Loucy (cell line): ENCODE data around the gene PIAS1.

ENCODE experiments used
- H2AFZ ChIP-seq: fragments of 200-600 bp; sonication (generic); 2 replicates; pipeline ENCODE4 v1.6.0; 2016; ENCODE audit warnings: antibody characterized with exemption, mild to moderate bottlenecking, low read length, moderate library complexity
- H3F3A ChIP-seq: fragments of 200-600 bp; 2 replicates; pipeline ENCODE4 v1.6.0; 2016; ENCODE audit warnings: antibody characterized with exemption, low read depth, mild to moderate bottlenecking
- H3K27me3 ChIP-seq: fragments of 200-600 bp; sonication (generic); 2 replicates; pipeline ENCODE4 v1.6.1; 2014; ENCODE audit warnings: low read length, mild to moderate bottlenecking; ENCODE audit not compliant: insufficient read depth, poor library complexity, severe bottlenecking
- H3K36me3 ChIP-seq: fragments of 200-600 bp; sonication (generic); 2 replicates; pipeline ENCODE4 v1.6.1; 2016; ENCODE audit warnings: low read length; ENCODE audit not compliant: insufficient read depth
- H3K4me1 ChIP-seq: fragments of 200-600 bp; sonication (generic); 2 replicates; pipeline ENCODE4 v1.5.1; 2014; ENCODE audit warnings: low read length, mild to moderate bottlenecking; ENCODE audit not compliant: insufficient read depth, poor library complexity, severe bottlenecking
- H3K4me2 ChIP-seq: fragments of 200-600 bp; sonication (generic); 2 replicates; pipeline ENCODE4 v1.6.0; 2014; ENCODE audit warnings: antibody characterized with exemption, low read length, low read depth, mild to moderate bottlenecking; ENCODE audit not compliant: poor library complexity, severe bottlenecking
- H3K4me3 ChIP-seq: fragments of 200-600 bp; sonication (generic); 2 replicates; pipeline ENCODE4 v1.5.1; 2014; ENCODE audit warnings: low read length, mild to moderate bottlenecking, mixed read lengths; ENCODE audit not compliant: poor library complexity, severe bottlenecking
- H3K79me2 ChIP-seq: fragments of 200-600 bp; sonication (generic); 2 replicates; pipeline ENCODE4 v1.6.1; 2014; ENCODE audit warnings: low read length; ENCODE audit not compliant: insufficient read depth
- H3K9ac ChIP-seq: fragments of 200-600 bp; sonication (generic); 2 replicates; pipeline ENCODE4 v1.6.0; 2014; ENCODE audit warnings: mild to moderate bottlenecking, low read depth, low read length, moderate library complexity; ENCODE audit not compliant: poor library complexity, severe bottlenecking
- H3K9me2 ChIP-seq: fragments of 200-600 bp; sonication (generic); replicated peaks from 2 replicates; pipeline ENCODE4 v1.6.1; 2016; ENCODE audit warnings: low read depth, low read length, mixed read lengths
- H3K9me3 ChIP-seq: fragments of 200-600 bp; sonication (generic); 2 replicates; pipeline ENCODE4 v1.6.1; 2014; ENCODE audit warnings: mild to moderate bottlenecking, antibody characterized with exemption, low read length, low read depth; ENCODE audit not compliant: insufficient read depth
- H4K20me1 ChIP-seq: fragments of 200-600 bp; sonication (generic); 2 replicates; pipeline ENCODE4 v1.6.0; 2014; ENCODE audit warnings: antibody characterized with exemption, low read length, mild to moderate bottlenecking; ENCODE audit not compliant: insufficient read depth, poor library complexity, severe bottlenecking
- CTCF ChIP-seq: fragments of 200-600 bp; sonication (generic); conservative IDR thresholded peaks from 2 replicates; pipeline ENCODE4 v1.5.1; 2014; ENCODE audit warnings: mild to moderate bottlenecking, antibody characterized with exemption, low read length
- EZH2phosphoT487 ChIP-seq: fragments of 200-600 bp; IDR thresholded peaks from 2 replicates; pipeline ENCODE4 v1.6.1; 2018; ENCODE audit warnings: antibody characterized with exemption, mild to moderate bottlenecking, moderate library complexity, borderline replicate concordance

The PIAS1 gene

GRCh38 chr15:68059630-68060029 lies 5.5 kb downstream of the PIAS1 start:
- Histone ChIP-seq H3K4me2 (no peak overlapping the region), H3K36me3 (no peaks in the 10 kb centered on the region), H4K20me1 (peaks cover 97% of the 10 kb centered on the region), H3K79me2 (peaks cover 99% of the 10 kb centered on the region), H3F3A (no peaks in the 10 kb centered on the region), H3K4me1 (peaks cover 55% of the 10 kb centered on the region), H3K4me3 (no peak overlapping the region), H2AFZ (no peak overlapping the region), H3K27me3 (no peaks in the 10 kb centered on the region), H3K9me3 (no peaks in the 10 kb centered on the region), H3K9ac (no peak overlapping the region), H3K9me2 (no peaks in the 10 kb centered on the region)
- no peak for TF ChIP-seq EZH2phosphoT487
- no peak for TF ChIP-seq CTCF

- TF ChIP-seq EZH2phosphoT487 (no peak), CTCF (no peak)
- H4K20me1 ChIP-seq: peaks cover 95% of the 10 kb centered on the region
Measured at GRCh38 chr15:68061171-68061570, 7.1 kb downstream of the PIAS1 start.

GRCh38 chr15:68061602-68062001 lies 7.5 kb downstream of the PIAS1 start:
- H3K9me2 ChIP-seq: no peaks in the 10 kb centered on the region
- H3K27me3 ChIP-seq: no peaks in the 10 kb centered on the region
- H2AFZ ChIP-seq: no peak overlapping the region
- H3K4me1 ChIP-seq: peaks cover 46% of the 10 kb centered on the region
- no peak overlapping the region for H3K9ac ChIP-seq
- H3K4me3 ChIP-seq: peak overlapping the region; percentile 22
- peaks cover 100% of the 10 kb centered on the region for H3K79me2 ChIP-seq
- peaks cover 2% of the 10 kb centered on the region; the same call in 1 of the 2 replicates for H3K36me3 ChIP-seq
- peak overlapping the region; percentile 60 for H3K4me2 ChIP-seq
- no peaks in the 10 kb centered on the region for H3F3A ChIP-seq
- H3K9me3 ChIP-seq: no peaks in the 10 kb centered on the region
- H4K20me1 ChIP-seq: peaks cover 95% of the 10 kb centered on the region
- TF ChIP-seq CTCF: no peak
- no peak for TF ChIP-seq EZH2phosphoT487

More at GRCh38 chr15:68061171-68061570, 7.1 kb downstream of the PIAS1 start:
- peak overlapping the region; percentile 60 for H3K4me2 ChIP-seq
- no peak overlapping the region for H2AFZ ChIP-seq
- no peaks in the 10 kb centered on the region for H3K36me3 ChIP-seq
- no peaks in the 10 kb centered on the region for H3F3A ChIP-seq
- H3K27me3 ChIP-seq: no peaks in the 10 kb centered on the region
- H3K9me2 ChIP-seq: no peaks in the 10 kb centered on the region
- H3K4me1 ChIP-seq: peaks cover 51% of the 10 kb centered on the region
- no peaks in the 10 kb centered on the region for H3K9me3 ChIP-seq
- peak overlapping the region; percentile 22 for H3K4me3 ChIP-seq
- no peak overlapping the region for H3K9ac ChIP-seq
- peaks cover 100% of the 10 kb centered on the region for H3K79me2 ChIP-seq
